Pons (tissue), 1 donor: ENCODE results near the gene HIKESHI.
A peak's percentile ranks its signal among the peaks of the same experiment; 100 is the strongest.
"Not testable (repeated sequence)": the region's sequence is repeated elsewhere in the genome, so short reads cannot be mapped to it uniquely, and the experiment has no call there.

Experiments used
- DNase-seq: peaks from one replicate; pipeline ENCODE4 v3.0.0-alpha.2; 2016; ENCODE audit warnings: low spot score

Gene HIKESHI, protein sequence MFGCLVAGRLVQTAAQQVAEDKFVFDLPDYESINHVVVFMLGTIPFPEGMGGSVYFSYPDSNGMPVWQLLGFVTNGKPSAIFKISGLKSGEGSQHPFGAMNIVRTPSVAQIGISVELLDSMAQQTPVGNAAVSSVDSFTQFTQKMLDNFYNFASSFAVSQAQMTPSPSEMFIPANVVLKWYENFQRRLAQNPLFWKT

DNA sequence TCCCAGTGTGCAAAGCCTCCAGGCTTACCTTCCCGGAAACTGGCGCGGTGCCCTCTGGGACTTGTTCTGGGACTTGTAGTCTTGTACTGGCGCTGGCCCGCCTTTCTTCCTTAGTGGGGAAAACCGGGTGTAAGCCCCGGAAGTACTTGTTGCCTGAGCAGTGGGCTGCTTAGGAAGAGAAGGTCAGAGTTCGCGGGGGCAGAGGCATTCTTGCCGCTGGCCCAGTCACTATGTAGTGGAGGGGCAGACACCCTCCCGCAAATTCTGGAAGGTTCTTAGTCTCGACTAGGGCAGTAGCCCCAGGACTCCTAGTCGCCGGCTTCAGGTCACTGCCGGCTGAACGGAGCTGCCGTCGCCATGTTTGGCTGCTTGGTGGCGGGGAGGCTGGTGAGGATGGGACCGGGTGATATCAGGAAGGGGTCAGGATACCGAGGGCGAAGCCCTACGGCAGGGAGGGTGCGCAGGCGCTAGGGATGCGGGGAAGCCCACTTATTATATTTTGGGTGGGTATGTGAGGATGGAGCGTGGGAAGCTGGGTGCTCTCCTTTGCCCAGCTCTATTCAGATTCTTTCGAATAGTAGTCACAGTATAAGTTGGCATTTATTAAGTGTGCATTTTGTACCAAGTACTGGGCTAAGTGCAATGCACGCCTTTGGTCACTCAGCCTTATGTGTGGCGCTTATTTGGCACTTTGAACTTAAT lies at the start of gene HIKESHI:
HIKESHI (plus strand) TSS at position 149 of the 702 bp plus-strand sequence; CDS start at position 358, 209 bp downstream.
- peak; percentile 100 for DNase-seq

DNA sequence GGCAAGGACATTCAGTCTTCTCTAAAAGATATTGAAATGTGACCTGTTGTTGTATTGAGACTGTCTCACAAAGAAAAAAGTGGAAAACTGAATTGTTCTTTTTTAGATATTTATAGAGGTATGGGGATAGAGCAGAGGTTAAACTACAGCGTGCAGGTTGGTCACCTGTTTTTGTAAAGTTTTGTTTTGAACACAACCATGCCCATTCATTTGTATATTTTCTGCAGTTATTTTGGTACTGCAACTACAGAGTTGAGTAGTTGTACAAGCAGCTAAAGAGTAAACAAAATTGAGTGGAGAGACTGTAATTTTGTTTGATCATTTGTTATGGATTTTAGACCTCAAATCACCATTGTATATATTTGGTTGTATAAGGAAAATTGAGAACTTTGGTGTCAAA lies 46.1 kb upstream of the HIKESHI start:
- no peak for DNase-seq

DNA sequence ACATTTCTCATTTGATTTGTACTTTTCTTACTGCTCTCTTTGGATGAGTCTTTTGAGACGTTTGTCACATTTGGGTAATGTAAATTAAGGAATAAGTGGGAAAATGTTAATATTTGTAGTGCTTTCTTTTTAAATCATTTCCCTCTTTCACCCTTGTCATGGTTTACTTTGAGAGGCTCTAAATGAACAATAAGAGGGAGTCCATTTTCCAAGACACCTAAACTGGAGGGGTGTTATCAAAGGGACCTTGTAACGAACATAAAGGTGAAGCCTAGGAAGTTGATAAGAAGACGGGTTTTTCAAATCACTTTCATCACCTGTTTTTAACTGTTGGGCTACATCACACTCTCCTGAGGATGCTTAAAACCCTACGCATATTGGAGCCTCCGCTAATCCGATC lies 45.4 kb upstream of the HIKESHI start:
- no peak for DNase-seq

DNA sequence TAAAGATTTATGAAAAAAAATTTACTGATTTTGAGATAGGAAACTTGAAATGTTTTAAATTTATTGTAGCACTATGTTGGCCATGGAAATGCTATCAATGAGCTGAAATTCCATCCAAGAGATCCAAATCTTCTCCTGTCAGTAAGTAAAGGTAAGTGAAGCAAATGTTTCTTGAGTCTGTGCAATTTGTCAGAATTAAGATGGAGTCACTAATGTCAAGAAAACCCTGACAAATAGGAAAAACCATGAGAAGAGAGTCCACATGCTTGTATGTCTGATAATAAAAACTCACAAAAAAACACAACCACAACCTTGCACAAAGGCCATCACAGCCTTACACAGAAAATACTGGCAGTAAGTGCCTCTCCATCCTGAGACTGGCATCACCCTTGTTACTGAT lies 44.6 kb upstream of the HIKESHI start:
- no peak for DNase-seq

DNA sequence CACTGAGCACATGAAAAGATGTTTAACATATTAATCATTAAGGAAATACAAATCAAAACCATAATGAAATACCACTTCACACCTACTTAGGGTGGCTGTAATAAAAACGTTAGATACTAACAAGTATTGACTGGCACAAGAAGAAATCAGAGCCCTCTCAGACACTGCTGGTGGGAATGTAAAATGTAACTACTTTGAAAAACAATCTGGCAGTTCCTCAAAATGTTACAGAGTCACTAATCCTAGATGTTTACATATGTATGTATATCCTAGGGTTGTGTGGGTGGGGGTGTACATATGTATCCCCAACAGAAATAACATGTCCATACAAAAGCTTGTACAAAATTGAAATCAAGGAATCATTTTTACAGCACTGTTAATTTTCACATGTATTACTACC lies 42.3 kb upstream of the HIKESHI start:
- DNase-seq: no peak

DNA sequence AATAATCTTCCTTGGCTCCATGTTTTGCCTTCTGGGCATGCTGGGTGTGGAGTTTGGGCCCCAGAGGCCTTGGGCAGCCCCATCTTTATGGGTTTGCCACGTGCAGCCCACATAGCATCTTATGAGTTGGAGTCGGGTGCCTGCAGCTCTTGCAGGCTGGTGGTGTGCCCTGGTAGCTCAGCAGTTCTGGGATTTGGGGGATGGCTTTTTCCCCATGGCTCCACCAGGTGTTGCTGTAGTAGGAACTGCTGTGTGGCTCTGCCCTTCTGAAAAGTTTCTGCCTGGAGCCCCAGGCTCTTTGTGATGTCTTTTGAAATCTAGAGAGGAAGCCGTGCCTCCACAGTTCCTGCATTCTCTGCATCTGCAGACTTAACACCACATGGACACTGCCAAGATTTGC lies 40.7 kb upstream of the HIKESHI start:
- no peak for DNase-seq

DNA sequence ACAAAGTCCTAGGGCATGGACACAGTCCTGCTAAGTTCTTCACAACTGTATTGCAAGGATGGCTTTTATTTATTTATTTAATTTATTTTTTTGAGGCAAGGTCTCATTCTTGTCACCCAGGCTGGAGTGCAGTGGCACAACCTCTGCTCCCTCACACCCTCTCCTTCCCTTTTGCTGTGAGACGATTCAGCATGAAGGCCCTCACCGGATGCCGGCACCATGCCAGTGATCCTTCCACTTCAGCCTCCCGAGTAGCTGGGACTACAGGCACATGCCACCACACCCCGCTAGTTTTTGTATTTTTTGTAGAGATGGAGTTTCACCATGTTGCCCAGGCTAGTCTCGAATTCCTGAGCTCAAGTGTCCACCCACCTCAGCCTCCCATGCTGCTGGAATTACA lies 39.7 kb upstream of the HIKESHI start:
- DNase-seq: no peak

DNA sequence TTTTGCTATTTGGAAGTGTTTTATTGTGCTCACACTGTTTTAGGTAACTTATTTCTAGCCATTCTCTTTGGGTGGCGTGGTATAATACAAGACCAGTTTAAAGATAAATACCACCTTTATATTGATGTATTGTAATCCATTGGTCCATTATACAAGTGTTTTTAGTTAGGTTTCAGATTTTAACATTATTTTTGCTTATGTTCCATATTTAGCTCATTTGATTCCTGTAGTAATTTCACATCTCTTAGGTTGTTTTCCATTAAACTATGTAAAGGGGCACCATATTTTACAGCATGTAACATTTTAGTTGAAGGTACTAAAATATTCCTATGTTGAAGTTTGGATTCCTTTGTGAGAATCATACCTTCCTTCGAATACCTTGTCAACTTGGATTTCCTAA lies 37.4 kb upstream of the HIKESHI start:
- DNase-seq: no peak

DNA sequence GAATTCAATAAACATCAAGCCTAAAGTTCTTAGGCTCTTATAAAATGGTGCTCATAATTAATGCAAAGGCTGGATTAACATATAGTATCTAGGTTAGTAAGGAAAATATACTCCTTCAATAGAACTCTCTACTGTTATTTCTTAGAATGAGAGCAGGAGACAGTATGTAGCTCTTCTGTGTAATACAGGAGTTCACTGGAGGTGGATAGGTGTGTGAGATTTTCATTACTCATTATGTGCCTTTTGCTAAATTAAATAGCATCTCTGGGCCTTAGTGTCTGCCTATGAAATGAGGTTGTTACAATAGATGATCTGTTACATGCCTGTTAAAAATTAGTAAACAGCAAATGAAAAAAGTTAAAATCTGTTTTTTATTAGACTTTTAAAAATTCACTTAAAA lies 36.8 kb upstream of the HIKESHI start:
- DNase-seq: no peak

DNA sequence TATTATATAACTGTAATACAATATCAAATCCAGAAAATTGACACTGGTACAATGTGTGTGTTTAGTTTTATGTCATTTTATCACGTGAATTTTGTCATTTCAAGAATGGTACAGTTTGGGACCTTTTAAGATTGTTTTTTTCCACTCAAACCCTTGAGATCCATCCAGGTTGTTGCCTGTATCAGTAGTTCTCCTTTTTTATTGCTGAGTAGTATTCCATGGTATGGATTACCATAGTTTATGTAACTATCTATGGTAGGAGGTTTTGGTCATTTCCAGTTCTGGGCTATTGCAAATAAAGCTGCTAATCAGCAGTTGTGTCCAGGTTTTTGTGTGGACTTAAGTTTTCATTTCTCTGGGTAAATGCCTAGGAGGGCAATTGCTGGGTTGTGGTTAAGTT lies 32.4 kb upstream of the HIKESHI start:
- DNase-seq: no peak

DNA sequence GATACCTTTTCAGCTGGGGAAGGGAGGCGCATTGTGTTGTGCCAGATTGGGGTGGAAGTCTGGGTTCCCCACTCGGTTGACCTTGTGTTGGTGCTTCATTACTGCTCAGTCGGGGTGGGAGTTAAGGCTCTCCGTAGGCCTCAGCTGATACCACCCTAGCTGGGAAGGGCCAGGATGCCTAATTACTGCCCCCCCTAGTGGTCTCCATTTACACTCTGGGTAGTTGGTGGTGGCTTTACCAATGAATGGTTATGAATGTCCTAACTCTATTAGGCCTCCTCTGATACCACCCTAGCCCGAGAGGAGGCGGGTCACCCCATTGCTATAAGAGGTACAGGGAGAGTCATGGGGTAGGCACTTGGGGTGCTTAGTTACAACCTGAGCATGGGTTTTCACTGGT lies 27.5 kb upstream of the HIKESHI start:
- DNase-seq: no peak

DNA sequence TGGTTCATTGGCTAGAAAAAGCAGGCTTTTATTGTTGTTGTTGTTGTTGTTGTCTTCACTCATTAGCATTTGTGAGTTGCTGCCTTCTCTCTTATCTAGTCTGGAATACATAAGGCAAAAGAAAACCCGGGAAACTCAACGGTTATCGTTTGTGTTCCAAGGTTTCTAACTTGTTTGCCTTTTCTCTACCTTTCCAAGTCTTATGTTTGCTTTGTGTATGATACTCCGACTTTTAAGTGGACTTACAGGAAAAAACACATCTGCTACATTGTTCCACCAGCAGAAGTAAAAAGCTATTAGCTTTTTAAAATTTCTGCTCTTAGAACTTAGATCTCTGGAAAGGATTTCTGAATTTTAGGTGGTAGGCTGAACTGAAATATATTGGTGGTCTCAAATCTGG lies 27.0 kb upstream of the HIKESHI start:
- no peak for DNase-seq

DNA sequence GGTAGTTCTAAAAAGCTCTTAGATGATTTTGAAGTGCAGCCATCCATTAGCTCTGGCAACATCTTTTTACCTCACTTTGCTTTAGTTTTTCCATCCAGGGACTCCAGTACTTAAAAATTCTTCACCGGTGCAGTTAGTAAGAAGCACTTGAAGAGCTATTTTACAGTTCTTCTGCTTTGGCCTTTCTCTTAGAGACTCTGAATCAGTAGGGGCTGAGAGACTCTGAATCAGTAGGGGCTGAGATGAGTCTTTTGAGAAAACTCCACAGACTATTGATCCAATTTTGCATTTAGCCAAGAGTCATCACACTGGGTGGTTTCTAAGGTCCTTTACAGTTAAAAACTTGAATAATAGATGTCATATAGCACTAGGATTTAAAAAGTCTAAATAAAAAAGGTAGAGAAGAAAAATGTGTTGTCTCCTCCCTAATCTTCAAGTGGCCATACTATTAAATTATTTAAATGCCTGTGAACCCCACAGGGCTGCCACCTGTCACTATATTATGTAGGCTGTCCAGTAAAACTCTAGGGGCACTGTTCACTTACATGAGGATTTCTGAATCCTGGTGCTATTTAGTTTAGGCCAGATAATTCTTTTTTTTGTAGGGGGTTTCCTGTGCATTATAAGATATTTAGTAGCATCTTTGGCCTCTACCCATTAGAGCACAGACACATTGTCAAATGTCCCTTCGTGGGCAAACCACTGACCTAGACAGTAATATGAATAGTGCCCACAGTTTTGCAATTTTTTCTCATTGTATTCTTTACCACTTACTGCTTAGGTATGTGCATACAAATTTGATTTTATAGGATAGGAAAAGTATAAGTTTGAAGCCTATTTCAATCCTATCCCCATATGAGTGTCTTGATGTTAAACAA lies 26.3 kb upstream of the HIKESHI start:
- no peak for DNase-seq

DNA sequence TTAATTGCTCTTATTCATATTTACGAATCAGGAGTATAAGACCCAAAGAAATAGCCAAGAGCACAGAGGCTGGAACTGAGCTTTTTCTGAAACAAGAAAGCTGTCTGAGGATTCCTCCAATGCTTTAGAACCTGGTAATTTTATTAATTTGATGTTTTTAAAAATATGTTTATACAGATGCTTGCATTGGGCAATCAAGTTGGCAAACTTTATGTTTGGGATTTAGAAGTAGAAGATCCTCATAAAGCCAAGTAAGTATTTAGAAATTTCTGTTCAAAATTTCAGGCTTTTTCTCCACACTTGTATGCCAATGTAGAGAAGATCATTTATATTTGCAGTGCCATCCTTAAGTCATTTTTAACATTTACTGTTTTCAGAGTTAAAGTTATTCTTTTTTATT lies 24.3 kb upstream of the HIKESHI start:
- no peak for DNase-seq

DNA sequence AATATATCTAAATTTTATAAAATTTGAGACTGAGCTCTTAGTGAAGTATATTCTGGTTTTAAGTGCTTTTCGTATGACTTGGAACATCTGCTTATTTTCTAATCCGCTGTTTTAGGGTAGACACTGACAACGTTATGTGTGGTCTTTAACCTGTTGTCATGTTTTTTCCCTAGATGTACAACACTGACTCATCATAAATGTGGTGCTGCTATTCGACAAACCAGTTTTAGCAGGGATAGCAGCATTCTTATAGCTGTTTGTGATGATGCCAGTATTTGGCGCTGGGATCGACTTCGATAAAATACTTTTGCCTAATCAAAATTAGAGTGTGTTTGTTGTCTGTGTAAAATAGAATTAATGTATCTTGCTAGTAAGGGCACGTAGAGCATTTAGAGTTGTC lies 23.8 kb upstream of the HIKESHI start:
- no peak for DNase-seq

DNA sequence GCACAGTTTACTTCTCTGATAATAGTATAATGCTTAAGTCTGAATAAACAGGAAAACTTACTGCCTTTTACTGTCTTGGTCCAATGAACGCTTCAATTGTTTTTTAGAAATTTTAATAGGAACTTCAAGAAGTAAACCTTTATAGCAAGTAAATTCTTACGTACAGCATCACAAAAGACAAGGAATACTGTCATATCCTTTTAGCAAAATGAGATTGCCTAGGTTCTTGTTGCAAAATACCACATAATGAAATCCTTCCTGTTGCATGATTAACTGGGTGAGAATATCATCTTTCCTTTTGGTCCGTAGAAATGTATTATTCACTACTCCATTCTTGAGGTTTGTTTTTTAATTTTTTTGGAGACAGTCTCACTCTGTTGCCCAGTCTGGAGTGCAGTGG lies 22.3 kb upstream of the HIKESHI start:
- DNase-seq: no peak

DNA sequence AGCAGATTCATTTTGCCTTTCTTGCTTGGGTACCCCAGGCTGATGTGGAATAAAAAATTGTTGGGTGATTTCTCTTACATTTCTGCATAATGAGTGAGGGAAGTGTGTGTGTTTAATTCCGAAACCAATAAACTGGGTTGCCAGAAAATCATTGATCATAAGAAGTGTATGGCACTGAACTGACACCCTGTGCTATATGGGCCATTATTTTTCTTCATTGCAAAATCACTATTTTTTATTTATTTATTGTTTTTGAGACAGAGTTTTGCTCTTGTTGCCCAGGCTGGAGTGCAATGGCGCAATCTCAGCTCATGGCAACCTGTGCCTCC lies 14.6 kb upstream of the HIKESHI start:
- no peak for DNase-seq

DNA sequence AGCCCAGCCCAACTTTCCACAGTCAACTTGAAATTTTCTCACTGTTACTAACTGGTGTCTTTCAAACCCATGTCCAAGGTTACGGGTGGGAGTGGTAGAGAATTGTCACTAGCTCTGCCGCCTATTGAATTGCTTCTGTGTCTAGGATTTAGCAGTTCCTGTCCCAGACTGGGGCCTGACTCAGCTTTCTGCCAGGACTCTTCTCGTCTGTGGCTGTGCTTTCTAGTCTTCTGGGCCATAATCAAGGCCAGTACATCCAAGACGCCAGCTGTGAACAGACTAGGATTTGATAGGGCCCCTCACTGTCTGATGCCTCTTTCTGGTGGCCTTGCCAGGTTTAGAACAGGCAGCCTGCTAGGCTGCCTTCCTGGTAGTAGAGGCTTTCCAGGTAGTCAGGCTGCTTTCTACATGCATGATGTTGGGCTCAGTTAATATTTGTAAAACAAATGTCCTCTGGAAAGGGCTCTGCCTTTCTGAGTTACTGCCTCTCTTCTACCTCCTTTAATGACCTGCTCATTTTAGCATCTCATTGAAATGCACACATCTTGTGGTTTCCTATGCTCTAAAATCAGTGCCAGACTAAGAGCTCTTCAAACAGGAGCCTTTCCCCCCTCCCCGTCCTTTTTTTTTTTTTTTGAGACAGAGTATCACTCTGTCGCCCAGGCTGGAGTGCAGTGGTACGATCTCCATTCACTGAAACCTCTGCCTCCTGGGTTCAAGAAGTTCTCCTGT lies 13.1 kb upstream of the HIKESHI start:
- peak; percentile 31 for DNase-seq

DNA sequence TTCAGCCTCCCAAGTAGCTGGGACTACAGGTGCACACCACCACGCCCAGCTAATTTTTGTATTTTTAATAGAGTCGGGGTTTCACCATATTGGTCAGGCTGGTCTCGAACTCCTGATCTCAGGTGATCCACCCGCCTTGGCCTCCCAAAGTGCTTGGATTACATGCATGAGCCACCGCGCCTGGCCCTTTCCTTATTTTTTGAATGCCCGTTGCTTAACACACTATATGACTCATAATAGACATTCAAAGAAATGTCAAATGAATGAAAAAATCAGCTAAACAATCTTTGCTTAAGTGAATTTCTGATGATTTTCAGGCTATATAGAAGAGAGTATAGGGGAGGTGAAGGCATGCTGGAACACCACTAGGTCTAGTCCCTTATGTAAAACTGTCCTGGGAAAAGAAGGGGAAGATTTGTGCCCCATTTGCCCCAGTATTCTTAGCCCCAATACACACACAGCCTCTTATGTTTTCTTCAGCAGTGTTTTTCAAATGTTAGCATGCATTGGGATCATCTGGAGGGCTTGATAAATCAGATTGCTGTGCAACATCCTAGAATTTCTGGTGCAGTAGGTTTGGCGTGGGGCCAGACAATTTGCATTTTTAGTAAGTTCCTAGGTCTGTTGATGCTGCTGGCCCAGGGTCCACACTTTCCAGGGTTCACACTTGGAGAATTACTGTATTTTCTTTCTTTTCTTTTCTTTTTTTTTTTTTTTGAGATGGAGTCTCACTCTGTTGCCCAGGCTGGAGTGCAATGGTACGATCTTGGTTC lies 12.3 kb upstream of the HIKESHI start:
- DNase-seq: not testable (repeated sequence)

DNA sequence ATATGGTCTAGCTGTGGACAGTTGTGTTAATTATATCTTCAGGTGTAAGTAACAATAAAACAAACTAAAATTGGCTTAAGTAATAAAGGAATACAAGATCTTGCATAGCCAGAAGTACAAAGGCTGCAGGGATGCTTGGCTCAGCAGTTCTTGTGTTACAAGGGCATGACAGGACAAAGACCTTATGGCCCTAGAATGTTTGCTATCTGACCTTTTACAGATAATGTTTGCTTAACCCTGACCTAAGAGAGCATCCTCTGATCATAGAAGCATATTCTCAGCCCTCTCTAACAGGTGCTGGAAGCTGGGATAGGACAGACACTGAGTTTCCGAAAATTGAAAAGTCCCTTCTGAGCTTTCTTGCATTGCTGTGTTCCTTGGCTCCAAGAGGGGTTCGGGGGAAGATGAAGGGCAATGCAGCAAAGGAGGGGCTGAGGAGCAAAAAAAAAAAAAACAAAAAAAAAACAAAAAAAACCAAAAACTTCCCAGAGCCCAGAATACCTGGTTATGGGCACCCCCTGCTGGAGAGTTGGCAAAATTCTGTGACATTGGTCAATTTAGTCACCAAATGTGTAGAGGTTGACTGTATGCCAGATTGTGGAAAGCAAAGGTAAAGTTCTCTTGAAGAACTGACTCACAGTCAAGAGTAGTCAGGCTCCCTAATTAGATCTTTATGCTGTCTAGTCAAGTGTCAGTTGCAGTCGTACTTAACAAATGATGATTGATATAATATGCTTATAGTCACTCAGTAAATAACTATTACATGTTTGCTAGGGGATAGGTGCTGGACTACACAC lies 10.4 kb upstream of the HIKESHI start:
- peak; percentile 58 for DNase-seq
